Measurements from ENCODE around the gene VEZT.
"Not testable (repeated sequence)": the region's sequence is repeated elsewhere in the genome, so short reads cannot be mapped to it uniquely, and the experiment has no call there.

The VEZT gene

GRCh38 chr12:95231190-95231589, 13.6 kb downstream of the VEZT start:
- no peaks in the 10 kb centered on the region for H3K9me3 ChIP-seq (ENCODE audit: low read length)
- no peak overlapping the region for H3K27ac ChIP-seq (ENCODE audit: low read depth, low read length, poor library complexity, severe bottlenecking)
- H4K20me1 ChIP-seq (ENCODE audit: insufficient read depth, low read length) = peaks cover 4% of the 10 kb centered on the region; the same call in 1 of the 2 replicates
- H3K9me2 ChIP-seq (ENCODE audit: low read depth, low read length) = no peaks in the 10 kb centered on the region
- no peak overlapping the region for H3K9ac ChIP-seq (ENCODE audit: low read length)
- peaks cover 8% of the 10 kb centered on the region for H3K4me1 ChIP-seq (ENCODE audit: insufficient read depth, low read length, severe bottlenecking)
- H2AFZ ChIP-seq (ENCODE audit: low read length) = no peak overlapping the region
- H3K27me3 ChIP-seq (ENCODE audit: insufficient read depth, low read length) = no peaks in the 10 kb centered on the region
- H3K79me2 ChIP-seq (ENCODE audit: insufficient read depth, low read length) = peaks cover 78% of the 10 kb centered on the region
- H3F3A ChIP-seq (ENCODE audit: insufficient read depth, low read length) = no peaks in the 10 kb centered on the region
- no peak overlapping the region for H3K4me3 ChIP-seq (ENCODE audit: low read depth, low read length, poor library complexity, severe bottlenecking)
- TF ChIP-seq CTCF (IDR thresholded peaks at IDR 0.05; ENCODE audit: low read length) (no peak), EZH2 (IDR thresholded peaks at IDR 0.05; ENCODE audit: borderline replicate concordance, low read length) (no peak)
- no peak overlapping the region for H3K4me2 ChIP-seq (ENCODE audit: low read length)
- H3K36me3 ChIP-seq (ENCODE audit: insufficient read depth, low read length) = peaks cover 31% of the 10 kb centered on the region

- H3K4me3 ChIP-seq (ENCODE audit: low read depth, low read length, poor library complexity, severe bottlenecking); H3K9me2 ChIP-seq (ENCODE audit: low read depth, low read length); H4K20me1 ChIP-seq (ENCODE audit: insufficient read depth, low read length); H2AFZ ChIP-seq (ENCODE audit: low read length); H3K27me3 ChIP-seq (ENCODE audit: insufficient read depth, low read length); H3K27ac ChIP-seq (ENCODE audit: low read depth, low read length, poor library complexity, severe bottlenecking); H3K9ac ChIP-seq (ENCODE audit: low read length); H3K9me3 ChIP-seq (ENCODE audit: low read length); H3K4me1 ChIP-seq (ENCODE audit: insufficient read depth, low read length, severe bottlenecking); H3K4me2 ChIP-seq (ENCODE audit: low read length); H3F3A ChIP-seq (ENCODE audit: insufficient read depth, low read length): not testable (repeated sequence)
- Histone ChIP-seq H3K79me2 (ENCODE audit: insufficient read depth, low read length) (peaks cover 80% of the 10 kb centered on the region), H3K36me3 (ENCODE audit: insufficient read depth, low read length) (peaks cover 39% of the 10 kb centered on the region)
These were observed 16.6 kb downstream of the VEZT start for GRCh38 chr12:95234187-95234586.

GRCh38 chr12:95235621-95236020, 18.0 kb downstream of the VEZT start:
- not testable (repeated sequence) for H3K27me3 ChIP-seq (ENCODE audit: insufficient read depth, low read length); H3K4me1 ChIP-seq (ENCODE audit: insufficient read depth, low read length, severe bottlenecking); H4K20me1 ChIP-seq (ENCODE audit: insufficient read depth, low read length); H3F3A ChIP-seq (ENCODE audit: insufficient read depth, low read length); H3K27ac ChIP-seq (ENCODE audit: low read depth, low read length, poor library complexity, severe bottlenecking); H3K4me3 ChIP-seq (ENCODE audit: low read depth, low read length, poor library complexity, severe bottlenecking); H3K9me2 ChIP-seq (ENCODE audit: low read depth, low read length); H2AFZ ChIP-seq (ENCODE audit: low read length); H3K9me3 ChIP-seq (ENCODE audit: low read length); H3K9ac ChIP-seq (ENCODE audit: low read length); H3K4me2 ChIP-seq (ENCODE audit: low read length)
- H3K36me3 ChIP-seq (ENCODE audit: insufficient read depth, low read length) = peaks cover 34% of the 10 kb centered on the region
- peaks cover 77% of the 10 kb centered on the region for H3K79me2 ChIP-seq (ENCODE audit: insufficient read depth, low read length)

GRCh38 chr12:95237315-95237714, 19.7 kb downstream of the VEZT start:
- no peaks in the 10 kb centered on the region for H4K20me1 ChIP-seq (ENCODE audit: insufficient read depth, low read length)

More at GRCh38 chr12:95237315-95237714, 19.7 kb downstream of the VEZT start:
- no peaks in the 10 kb centered on the region for H3K9me3 ChIP-seq (ENCODE audit: low read length)
- TF ChIP-seq CTCF (IDR thresholded peaks at IDR 0.05; ENCODE audit: low read length) = no peak
- TF ChIP-seq EZH2 (IDR thresholded peaks at IDR 0.05; ENCODE audit: borderline replicate concordance, low read length) = no peak
- no peak overlapping the region for H3K4me3 ChIP-seq (ENCODE audit: low read depth, low read length, poor library complexity, severe bottlenecking)
- H3K27me3 ChIP-seq (ENCODE audit: insufficient read depth, low read length) = no peaks in the 10 kb centered on the region
- peaks cover 74% of the 10 kb centered on the region for H3K79me2 ChIP-seq (ENCODE audit: insufficient read depth, low read length)
- H3K9ac ChIP-seq (ENCODE audit: low read length) = no peak overlapping the region
- no peak overlapping the region for H3K27ac ChIP-seq (ENCODE audit: low read depth, low read length, poor library complexity, severe bottlenecking)
- no peaks in the 10 kb centered on the region for H3K4me1 ChIP-seq (ENCODE audit: insufficient read depth, low read length, severe bottlenecking)
- H3K4me2 ChIP-seq (ENCODE audit: low read length) = no peak overlapping the region
- H3K9me2 ChIP-seq (ENCODE audit: low read depth, low read length) = no peaks in the 10 kb centered on the region
- H2AFZ ChIP-seq (ENCODE audit: low read length) = no peak overlapping the region
- H3F3A ChIP-seq (ENCODE audit: insufficient read depth, low read length) = no peaks in the 10 kb centered on the region
- peaks cover 33% of the 10 kb centered on the region for H3K36me3 ChIP-seq (ENCODE audit: insufficient read depth, low read length)

Measured in OCI-LY1 (cell line).